ENCODE data around the gene SGSM1. TPM values are rescaled to one million over a fixed set of nuclear protein-coding genes. Genes with fewer than 3 reads are reported as not detected.

Gene SGSM1
- total RNA-seq, 4 donors from 2014 or later, result 1.2 to 2.2 (median 1.6) TPM

- intact Hi-C loops (cut with DNase I), result no loop called here
These were observed 61.5 kb downstream of the SGSM1 start for GRCh38 chr22:24867323-24868022.

GRCh38 chr22:24868979-24869378, 63.0 kb downstream of the SGSM1 start:
- no peaks in the 10 kb centered on the region for H3K4me1 ChIP-seq
- TF ChIP-seq CTCF (IDR thresholded peaks at IDR 0.05) (no peak), EP300 (IDR thresholded peaks at IDR 0.05) (no peak), POLR2A (IDR thresholded peaks at IDR 0.05; ENCODE audit: low read depth) (no peak), POLR2AphosphoS5 (IDR thresholded peaks at IDR 0.05) (no peak)
- 92% methylated on average over 7 of the region's 7 CpGs for WGBS
- H3K27me3 ChIP-seq, result no peaks in the 10 kb centered on the region
- intact Hi-C loops (cut with DNase I), result no loop called here
- no peaks in the 10 kb centered on the region for H3K9me3 ChIP-seq
- H3K36me3 ChIP-seq, result no peaks in the 10 kb centered on the region
- H3K27ac ChIP-seq (replicated peaks in 1 of 4), result no peak overlapping the region
- no peak overlapping the region for H3K4me3 ChIP-seq
- no peak for DNase-seq (ENCODE audit: extremely low spot score)

More at GRCh38 chr22:24867323-24868022, 61.5 kb downstream of the SGSM1 start:
- peaks cover 0 to 5% (median 0%) of the 10 kb centered on the region in 4 donors for H3K36me3 ChIP-seq
- TF ChIP-seq CTCF (IDR thresholded peaks at IDR 0.05) (no peak), EP300 (IDR thresholded peaks at IDR 0.05) (no peak), POLR2A (IDR thresholded peaks at IDR 0.05; ENCODE audit: low read depth) (no peak), POLR2AphosphoS5 (IDR thresholded peaks at IDR 0.05) (no peak)
- H3K27me3 ChIP-seq, result no peaks in the 10 kb centered on the region
- DNase-seq (ENCODE audit: extremely low spot score), result no peak
- no peak overlapping the region for H3K4me3 ChIP-seq
- no peak overlapping the region for H3K27ac ChIP-seq (replicated peaks in 1 of 4)
- no peaks in the 10 kb centered on the region for H3K4me1 ChIP-seq
- WGBS, result 85% methylated on average over 8 of the region's 8 CpGs
- H3K9me3 ChIP-seq, result no peaks in the 10 kb centered on the region

GRCh38 chr22:24871611-24872205, 65.7 kb downstream of the SGSM1 start:
- intact Hi-C loops (cut with DNase I), result no loop called here
- Histone ChIP-seq H3K9me3 (peaks cover 0 to 3% (median 0%) of the 10 kb centered on the region in 4 donors), H3K27ac (replicated peaks in 1 of 4) (no peak overlapping the region), H3K36me3 (peaks cover 0 to 6% (median 4%) of the 10 kb centered on the region in 4 donors), H3K27me3 (no peaks in the 10 kb centered on the region), H3K4me1 (no peaks in the 10 kb centered on the region), H3K4me3 (no peak overlapping the region)
- 83% methylated on average over 7 of the region's 7 CpGs for WGBS
- TF ChIP-seq POLR2A (IDR thresholded peaks at IDR 0.05; ENCODE audit: low read depth) (no peak), POLR2AphosphoS5 (IDR thresholded peaks at IDR 0.05) (no peak), EP300 (IDR thresholded peaks at IDR 0.05) (no peak), CTCF (IDR thresholded peaks at IDR 0.05) (no peak)
- no peak for DNase-seq (ENCODE audit: extremely low spot score)

GRCh38 chr22:24873226-24873625, 67.2 kb downstream of the SGSM1 start:
- WGBS, result 58% methylated on average over 5 of the region's 5 CpGs
- no peaks in the 10 kb centered on the region for H3K4me1 ChIP-seq
- no peak for TF ChIP-seq CTCF (IDR thresholded peaks at IDR 0.05)
- no peak for TF ChIP-seq EP300 (IDR thresholded peaks at IDR 0.05)
- TF ChIP-seq POLR2A (IDR thresholded peaks at IDR 0.05; ENCODE audit: low read depth), result no peak
- no peak for TF ChIP-seq POLR2AphosphoS5 (IDR thresholded peaks at IDR 0.05)
- H3K27me3 ChIP-seq, result no peaks in the 10 kb centered on the region
- peaks cover 0 to 8% (median 0%) of the 10 kb centered on the region in 4 donors for H3K9me3 ChIP-seq
- no peak overlapping the region for H3K27ac ChIP-seq (replicated peaks in 1 of 4)
- H3K4me3 ChIP-seq, result no peak overlapping the region
- intact Hi-C loops (cut with DNase I), result no loop called here
- no peak for DNase-seq (ENCODE audit: extremely low spot score)
- H3K36me3 ChIP-seq, result peaks cover 0 to 11% (median 5%) of the 10 kb centered on the region in 4 donors
